IMR-90 (cell line): Measurements from ENCODE around the gene CCR9. TPM values are rescaled to one million over a fixed set of nuclear protein-coding genes. Genes with fewer than 3 reads are reported as not detected.

Experiments used
- ATAC-seq: fragments of 200-7000 bp; cut with Tn5 transposase; 2 replicates; pipeline ENCODE4 v1.9.1; 2020; ENCODE audit warnings: low read depth, mild to moderate bottlenecking, moderate library complexity
- BruUV-seq: library from RNA; stranded (reverse); fragments of 400-500 nt; replicated peaks from 2 replicates; lab custom pipeline; 2021; lab: Mats Ljungman, UMichigan
- CTCF ChIA-PET: fragments of 300-600 bp; formaldehyde crosslinking; extraction: SDS; loops from one replicate; lab custom pipeline; 2021; ENCODE audit warnings: antibody characterized with exemption; lab: Yijun Ruan, JAX
- POLR2A ChIA-PET: fragments of 300-600 bp; sonication (Branson Sonifier 250); formaldehyde crosslinking; loops from one replicate; lab custom pipeline; 2022; ENCODE audit warnings: antibody characterized with exemption; ENCODE audit not compliant: unreplicated experiment; lab: Charles Lee
- DNase-seq: peaks from one replicate; pipeline ENCODE4 v3.0.0; 2013
- H2AFZ ChIP-seq: replicated peaks from 2 replicates; pipeline ENCODE3; 2013; ENCODE audit warnings: low read length, mild to moderate bottlenecking; ENCODE audit not compliant: poor library complexity
- H2AK5ac ChIP-seq: 2 replicates; pipeline ENCODE4 v1.6.1; 2013; ENCODE audit warnings: low read depth, low read length, inconsistent platforms
- H2AK9ac ChIP-seq: replicated peaks from 2 replicates; pipeline ENCODE3; 2013; ENCODE audit warnings: mild to moderate bottlenecking, low read depth, low read length, moderate library complexity; ENCODE audit not compliant: poor library complexity
- H2BK120ac ChIP-seq: 2 replicates; pipeline ENCODE4 v1.6.1; 2013; ENCODE audit warnings: low read depth, low read length, inconsistent platforms
- H2BK15ac ChIP-seq: 3 replicates; pipeline ENCODE4 v1.6.1; 2013; ENCODE audit warnings: low read depth, low read length, inconsistent platforms
- H2BK20ac ChIP-seq: 2 replicates; pipeline ENCODE4 v1.6.1; 2013; ENCODE audit warnings: low read depth, mild to moderate bottlenecking, inconsistent platforms, low read length, moderate library complexity
- H2BK5ac ChIP-seq: 2 replicates; pipeline ENCODE4 v1.6.1; 2013; ENCODE audit warnings: mild to moderate bottlenecking, low read depth, low read length, inconsistent platforms; ENCODE audit not compliant: poor library complexity, severe bottlenecking
- H3K14ac ChIP-seq: replicated peaks from 2 replicates; pipeline ENCODE4 v1.6.1; 2013; ENCODE audit warnings: low read depth, low read length, inconsistent platforms
- H3K18ac ChIP-seq: 2 replicates; pipeline ENCODE4 v1.6.1; 2013; ENCODE audit warnings: low read depth, low read length, control low read depth
- H3K23ac ChIP-seq: 2 replicates; pipeline ENCODE4 v1.6.1; 2013; ENCODE audit warnings: low read depth, low read length, inconsistent platforms
- H3K27ac ChIP-seq: 2 replicates; pipeline ENCODE4 v1.5.1; 2013; ENCODE audit warnings: mild to moderate bottlenecking, control low read depth, low read length; ENCODE audit not compliant: insufficient read depth
- H3K27me3 ChIP-seq: 2 replicates; pipeline ENCODE4 v1.6.1; 2013; ENCODE audit warnings: low read length; ENCODE audit not compliant: control insufficient read depth, insufficient read depth
- H3K36me3 ChIP-seq: 2 replicates; pipeline ENCODE4 v1.6.1; 2013; ENCODE audit warnings: low read length, mixed read lengths; ENCODE audit not compliant: control insufficient read depth, insufficient read depth
- H3K4ac ChIP-seq: 2 replicates; pipeline ENCODE4 v1.6.1; 2013; ENCODE audit warnings: low read depth, low read length, inconsistent platforms
- H3K4me1 ChIP-seq: 2 replicates; pipeline ENCODE4 v1.6.1; 2013; ENCODE audit warnings: low read length, mixed read lengths; ENCODE audit not compliant: control insufficient read depth, insufficient read depth
- H3K4me2 ChIP-seq: 2 replicates; pipeline ENCODE4 v1.6.1; 2013; ENCODE audit warnings: low read depth, mild to moderate bottlenecking, control low read depth, low read length, moderate library complexity
- H3K4me3 ChIP-seq: 2 replicates; pipeline ENCODE4 v1.5.1; 2013; ENCODE audit warnings: low read depth, mild to moderate bottlenecking, control low read depth, low read length, moderate library complexity; ENCODE audit not compliant: insufficient read depth
- H3K56ac ChIP-seq: 2 replicates; pipeline ENCODE4 v1.6.1; 2013; ENCODE audit warnings: low read length, inconsistent platforms; ENCODE audit not compliant: insufficient read depth; ENCODE audit errors: extremely low read depth
- H3K79me1 ChIP-seq, 2 experiments: 2 replicates each; pipeline ENCODE4 v1.6.1; 2013; ENCODE audit warnings: low read length in 2 of 2, inconsistent platforms in 1 of 2, low read depth in 1 of 2
- H3K9ac ChIP-seq: 2 replicates; pipeline ENCODE4 v1.6.1; 2013; ENCODE audit warnings: low read depth, low read length, control low read depth
- H3K9me1 ChIP-seq: 2 replicates; pipeline ENCODE4 v1.6.1; 2013; ENCODE audit warnings: low read length, inconsistent platforms; ENCODE audit not compliant: insufficient read depth
- H3K9me3 ChIP-seq: 2 replicates; pipeline ENCODE4 v1.6.1; 2013; ENCODE audit warnings: low read length; ENCODE audit not compliant: control insufficient read depth, insufficient read depth
- H4K20me1 ChIP-seq: 2 replicates; pipeline ENCODE4 v1.6.1; 2013; ENCODE audit warnings: low read length, inconsistent platforms; ENCODE audit not compliant: insufficient read depth
- H4K5ac ChIP-seq: 2 replicates; pipeline ENCODE4 v1.6.1; 2013; ENCODE audit warnings: mild to moderate bottlenecking, low read depth, low read length, control low read depth
- H4K8ac ChIP-seq, 2 experiments: 2 replicates each; pipeline ENCODE4 v1.6.1; 2013; ENCODE audit warnings: low read depth in 2 of 2, low read length in 2 of 2, control low read depth in 1 of 2, inconsistent platforms in 1 of 2
- H4K91ac ChIP-seq: 2 replicates; pipeline ENCODE4 v1.6.1; 2013; ENCODE audit warnings: low read depth, low read length, inconsistent platforms; ENCODE audit not compliant: insufficient read depth
- MAZ ChIP-seq: IDR thresholded peaks from 2 replicates; pipeline ENCODE4 v1.6.1; 2012; ENCODE audit warnings: low read depth, mild to moderate bottlenecking, low read length, improper control_type of control experiment, moderate library complexity, borderline replicate concordance
- MXI1 ChIP-seq: IDR thresholded peaks from 2 replicates; pipeline ENCODE4 v1.6.1; 2012; ENCODE audit warnings: low read depth, mild to moderate bottlenecking, low read length, moderate library complexity, borderline replicate concordance
- SMC3 ChIP-seq: fragments of 150-350 bp; IDR thresholded peaks from 2 replicates; pipeline ENCODE4 v1.6.1; 2016; ENCODE audit warnings: low read depth, mild to moderate bottlenecking, antibody characterized with exemption, low read length, moderate library complexity
- WGBS, 2 experiments: methylation state at CpG; one replicate each; pipeline versions ENCODE4 v1.1.5 to v1.1.7; 2013; ENCODE audit warnings: missing lambda C conversion rate in 2 of 2; ENCODE audit not compliant: insufficient read length in 1 of 2; ENCODE audit errors: extremely low coverage in 2 of 2; 5-methylcytosine and 5-hydroxymethylcytosine counted together
- dilution Hi-C: fragments of 300-500 bp; cut with HindIII; formaldehyde crosslinking; loops from one replicate; pipeline ENCODE4 v1.14.3; 2018; ENCODE audit warnings: low sequenced_read_pairs; ENCODE audit not compliant: unreplicated experiment
- in situ Hi-C: fragments of 300-500 bp; cut with MboI; formaldehyde crosslinking; loops from 3 replicates; pipeline ENCODE4 v1.14.3; 2019; ENCODE audit warnings: low sequenced_read_pairs, inconsistent platforms, mixed read lengths
- intact Hi-C: fragments of 100-400 bp; cut with micrococcal nuclease; formaldehyde crosslinking; loops from 2 replicates; pipeline ENCODE4 v1.10.0; 2022
- polyA plus RNA-seq, 3 experiments: library from polyadenylated mRNA; depleted of rRNA; stranded (reverse); fragments of >200 nt; gene quantifications; 2 replicates each; pipeline ENCODE4 v1.2.3, GENCODE V29; 2012; ENCODE audit warnings: low replicate concordance in 1 of 3
- total RNA-seq: library from RNA; depleted of rRNA; stranded (reverse); fragments of >200 nt; gene quantifications from 2 replicates; pipeline ENCODE4 v1.2.3, GENCODE V29; 2012
- TF ChIP-seq, protein P1 (sequence below): fragments of 150-350 bp; IDR thresholded peaks from 2 replicates; pipeline ENCODE4 v1.6.1; 2016; ENCODE audit warnings: low read depth, mild to moderate bottlenecking, low read length, moderate library complexity, borderline replicate concordance

Gene CCR9
- total and polyA plus RNA-seq, 2 of the 4 experiments (the other 2 are of a cell fraction): not detected

DNA sequence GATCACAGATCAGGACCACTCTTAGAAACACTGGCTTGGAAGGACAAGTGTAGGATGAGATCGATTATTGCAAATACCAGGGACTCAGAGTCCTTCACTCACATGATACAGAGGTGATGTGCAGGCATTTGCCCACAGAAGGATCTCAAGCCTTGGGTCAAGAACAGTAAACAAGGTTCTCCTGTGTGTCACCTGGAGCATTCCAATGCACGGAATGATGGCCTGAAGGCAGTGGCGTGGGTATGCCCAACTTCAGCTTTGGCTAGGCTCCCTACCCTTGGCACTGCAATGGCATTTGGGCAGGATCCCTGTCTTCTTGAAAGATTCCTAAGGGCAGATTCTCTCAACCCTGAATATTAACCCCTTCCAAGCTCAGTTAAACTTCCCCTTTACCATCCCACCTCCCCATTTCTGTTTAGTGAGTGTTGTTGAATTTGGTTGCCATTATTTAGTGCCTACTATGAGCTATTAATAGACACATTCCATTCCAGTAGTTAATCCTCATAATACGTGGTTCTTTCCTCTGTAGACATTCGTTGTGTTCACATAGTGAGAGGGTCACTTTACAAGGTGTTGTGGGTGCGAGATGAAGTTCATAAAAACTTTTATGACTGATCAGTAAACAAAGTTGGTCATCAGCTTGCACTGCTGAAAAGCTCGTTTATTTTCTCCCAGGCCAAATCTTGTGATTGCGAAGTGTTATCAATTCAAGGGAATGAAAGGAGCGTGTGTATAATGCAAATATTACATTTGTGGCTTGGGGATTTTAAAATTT, 43.3 kb upstream of the CCR9 start (continued):
- no peak for TF ChIP-seq MAZ
- TF ChIP-seq SMC3: no peak

DNA sequence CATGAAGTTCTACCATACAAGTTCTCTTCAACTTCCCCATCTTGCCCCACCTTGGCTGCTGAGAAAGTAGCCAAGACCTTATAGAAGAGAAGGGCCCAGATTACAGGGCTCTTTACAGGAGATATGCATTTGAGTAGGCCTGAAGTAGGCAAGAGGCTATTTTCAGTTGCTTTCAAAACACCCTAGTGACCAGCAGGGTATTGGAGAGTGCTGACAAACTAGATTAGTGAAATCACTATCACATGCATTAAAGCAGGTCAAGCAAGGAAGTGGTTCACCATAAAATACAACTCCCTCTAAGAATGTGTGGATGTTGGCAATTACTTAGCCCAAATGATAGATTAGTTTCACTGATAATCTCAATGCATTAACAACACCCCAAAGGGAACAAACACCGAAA, 41.7 kb upstream of the CCR9 start:
- Histone ChIP-seq H3K9me1 (no peaks in the 10 kb centered on the region), H2BK20ac (no peak overlapping the region), H3K4ac (no peak overlapping the region), H2AFZ (no peak overlapping the region), H2AK9ac (no peak overlapping the region), H2BK5ac (no peak overlapping the region), H4K5ac (no peak overlapping the region), H3K36me3 (no peaks in the 10 kb centered on the region), H4K8ac (no peak overlapping the region), H3K4me3 (no peak overlapping the region), H3K27me3 (peaks cover 16% of the 10 kb centered on the region), H2BK120ac (no peak overlapping the region), H3K79me1 (peaks cover 4 to 5% of the 10 kb centered on the region in 2 experiments; a peak in 1 of 4 replicates), H3K23ac (no peak overlapping the region), H3K4me1 (0 out of 2 replicates have a peak, but pooled peaks cover 2% of the 10 kb centered on the region), H3K4me2 (no peak overlapping the region), H3K14ac (no peak overlapping the region), H4K20me1 (no peaks in the 10 kb centered on the region), H4K91ac (no peak overlapping the region), H2AK5ac (no peak overlapping the region), H3K27ac (no peak overlapping the region), H3K18ac (no peak overlapping the region), H3K56ac (no peak overlapping the region), H2BK15ac (no peak overlapping the region), H3K9ac (no peak overlapping the region), H3K9me3 (no peaks in the 10 kb centered on the region)
- in situ Hi-C loops (no loop called here), intact Hi-C loops (loop anchor here (5.0 kb wide), 2 partner anchors 48 to 233 kb away; no protein-coding TSS in a partner anchor), dilution Hi-C loops (no loop called here)
- WGBS, 2 experiments: no CpG with 5 or more reads among the region's 1 CpG
- no peak for TF ChIP-seq MXI1
- TF ChIP-seq, protein P1, sequence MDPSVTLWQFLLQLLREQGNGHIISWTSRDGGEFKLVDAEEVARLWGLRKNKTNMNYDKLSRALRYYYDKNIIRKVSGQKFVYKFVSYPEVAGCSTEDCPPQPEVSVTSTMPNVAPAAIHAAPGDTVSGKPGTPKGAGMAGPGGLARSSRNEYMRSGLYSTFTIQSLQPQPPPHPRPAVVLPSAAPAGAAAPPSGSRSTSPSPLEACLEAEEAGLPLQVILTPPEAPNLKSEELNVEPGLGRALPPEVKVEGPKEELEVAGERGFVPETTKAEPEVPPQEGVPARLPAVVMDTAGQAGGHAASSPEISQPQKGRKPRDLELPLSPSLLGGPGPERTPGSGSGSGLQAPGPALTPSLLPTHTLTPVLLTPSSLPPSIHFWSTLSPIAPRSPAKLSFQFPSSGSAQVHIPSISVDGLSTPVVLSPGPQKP: no peak
- DNase-seq (no peak), ATAC-seq (no peak)
- ChIA-PET CTCF (no interaction called here), POLR2A (no interaction called here)
- no TSS peak for BruUV-seq
